NCI-H82 treated with DMSO at 0.1 percent for 48 hours (cell line): ENCODE measurements around the gene MIA2.
"Not testable (repeated sequence)": the region's sequence is repeated elsewhere in the genome, so short reads cannot be mapped to it uniquely, and the experiment has no call there.

Experiments
- DNase-seq: peaks from one replicate; lab custom pipeline; 2025; ENCODE audit not compliant: unreplicated experiment; lab: John Stamatoyannopoulos, UW

The MIA2 gene

GRCh38 chr14:39319381-39319780 is 85.7 kb downstream of the MIA2 start:
- DNase-seq, result no peak

DNA sequence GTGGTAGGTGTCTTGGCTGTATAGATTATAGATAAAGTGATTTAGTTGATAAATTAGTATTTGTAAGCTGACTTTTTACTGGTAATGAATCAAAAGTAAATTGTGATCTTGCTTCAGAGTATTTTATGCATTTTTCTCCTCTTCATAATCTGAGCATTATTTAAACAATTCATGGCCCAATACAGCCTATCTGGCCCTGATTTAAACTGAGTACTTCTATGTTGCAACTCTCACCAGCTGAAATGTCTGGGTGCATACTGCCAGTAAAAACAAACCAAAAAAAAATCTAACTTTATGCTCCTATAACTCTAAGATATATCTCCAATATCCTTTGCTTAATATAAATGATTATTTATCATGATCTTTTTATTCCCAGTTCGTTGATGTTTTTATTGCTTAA is 86.6 kb downstream of the MIA2 start:
- no peak for DNase-seq

DNA sequence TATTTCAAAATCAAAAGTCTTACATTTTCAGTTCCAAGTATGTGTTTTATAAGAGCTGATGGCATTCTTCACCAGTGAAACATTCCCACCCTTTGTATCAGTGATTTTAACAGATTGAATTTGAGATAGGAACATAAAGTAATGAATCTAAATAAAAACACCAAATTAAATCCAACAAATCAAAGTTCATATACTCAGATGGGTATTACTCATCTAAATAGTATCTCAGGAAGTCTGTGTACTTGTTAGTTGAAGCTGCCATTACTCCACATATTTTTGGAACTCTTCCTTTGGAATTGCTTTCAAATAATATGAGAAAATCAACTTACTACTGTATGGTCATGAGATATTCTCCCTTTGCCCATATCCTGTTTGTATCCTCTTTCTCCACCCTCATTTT is 89.1 kb downstream of the MIA2 start:
- no peak for DNase-seq

DNA sequence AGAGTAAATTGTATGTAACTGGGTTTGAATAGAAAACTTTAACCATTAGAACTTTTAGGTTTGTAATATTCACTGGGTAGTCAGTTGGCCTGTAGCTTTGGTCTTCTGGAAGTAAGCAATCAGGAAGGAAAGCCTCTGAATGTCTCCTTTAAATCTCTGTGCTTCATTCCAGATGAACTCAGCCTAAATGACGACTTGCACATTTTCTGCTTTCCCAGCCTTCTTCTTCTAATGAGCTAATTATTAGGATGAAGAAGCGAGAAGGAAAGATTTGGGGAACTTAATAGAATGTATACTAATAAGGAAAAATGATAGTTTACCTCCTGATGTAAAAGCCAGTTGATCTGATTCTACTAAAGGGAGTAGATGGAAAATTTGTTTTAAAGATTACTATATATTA is 90.4 kb downstream of the MIA2 start:
- no peak for DNase-seq

GRCh38 chr14:39339003-39339402 is 105.3 kb downstream of the MIA2 start:
- no peak for DNase-seq

- not testable (repeated sequence) for DNase-seq
Observed at GRCh38 chr14:39341126-39341525, 107.4 kb downstream of the MIA2 start.

DNA sequence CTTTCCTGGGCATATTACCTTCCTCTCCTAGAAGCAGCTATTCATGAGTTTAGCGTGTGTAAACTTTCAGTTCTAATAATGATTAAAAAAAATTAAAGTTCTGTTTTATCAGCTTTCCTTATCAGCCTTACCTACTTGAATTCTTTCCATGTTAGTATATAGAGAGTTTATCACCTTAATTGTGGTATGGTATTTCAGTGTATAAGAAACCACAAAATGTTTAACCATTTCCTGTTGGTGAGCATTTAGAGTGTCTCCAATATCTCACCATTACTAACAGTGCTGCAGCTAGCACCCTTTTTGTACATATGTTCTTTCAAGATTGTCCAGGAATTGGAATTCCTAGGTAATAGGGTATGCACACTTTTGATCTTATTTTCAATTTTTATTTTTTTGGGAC is 109.1 kb downstream of the MIA2 start:
- DNase-seq, result no peak

DNA sequence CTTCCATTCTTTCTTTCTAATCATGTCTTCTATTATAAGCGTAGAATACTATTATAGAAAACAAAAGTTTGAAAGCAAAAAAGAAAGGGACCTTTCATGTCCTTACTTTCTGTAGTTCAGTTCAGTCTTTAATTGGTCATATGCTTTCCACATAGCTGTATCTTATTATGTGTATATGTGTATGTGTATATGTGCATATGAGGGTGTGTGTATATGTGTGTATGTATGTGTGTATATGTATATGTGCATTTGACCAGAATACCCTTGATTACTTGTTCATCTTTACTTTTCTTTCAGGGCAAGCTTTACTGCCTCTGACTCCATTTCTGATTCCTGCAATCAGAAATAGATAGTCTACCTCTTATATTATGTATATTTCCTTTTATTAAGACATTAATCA is 109.9 kb downstream of the MIA2 start:
- DNase-seq, result no peak

GRCh38 chr14:39350866-39351265 is 117.2 kb downstream of the MIA2 start:
- no peak for DNase-seq

- DNase-seq, result no peak
Observed at GRCh38 chr14:39351708-39352107, 118.0 kb downstream of the MIA2 start.

DNA sequence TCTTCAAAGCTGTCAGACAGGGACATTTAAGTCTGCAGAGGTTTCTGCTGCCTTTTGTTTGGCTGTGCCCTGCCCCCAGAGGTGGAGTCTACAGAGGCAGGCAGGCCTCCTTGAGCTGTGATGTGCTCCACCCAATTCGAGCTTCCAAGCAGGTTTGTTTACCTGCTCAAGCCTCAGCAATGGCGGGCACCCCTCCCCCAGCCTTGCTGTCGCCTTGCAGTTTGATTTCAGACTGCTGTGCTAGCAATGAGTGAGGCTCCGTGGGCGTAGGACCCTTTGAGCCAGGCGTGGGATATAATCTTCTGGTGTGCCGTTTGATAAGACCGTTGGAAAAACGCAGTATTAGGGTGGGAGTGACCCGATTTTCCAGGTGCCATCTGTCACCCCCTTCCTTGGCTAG is 125.4 kb downstream of the MIA2 start:
- not testable (repeated sequence) for DNase-seq

- DNase-seq, result no peak
Observed at GRCh38 chr14:39360316-39360715, 126.6 kb downstream of the MIA2 start.

- DNase-seq, result not testable (repeated sequence)
Observed at GRCh38 chr14:39361556-39361955, 127.8 kb downstream of the MIA2 start.

DNA sequence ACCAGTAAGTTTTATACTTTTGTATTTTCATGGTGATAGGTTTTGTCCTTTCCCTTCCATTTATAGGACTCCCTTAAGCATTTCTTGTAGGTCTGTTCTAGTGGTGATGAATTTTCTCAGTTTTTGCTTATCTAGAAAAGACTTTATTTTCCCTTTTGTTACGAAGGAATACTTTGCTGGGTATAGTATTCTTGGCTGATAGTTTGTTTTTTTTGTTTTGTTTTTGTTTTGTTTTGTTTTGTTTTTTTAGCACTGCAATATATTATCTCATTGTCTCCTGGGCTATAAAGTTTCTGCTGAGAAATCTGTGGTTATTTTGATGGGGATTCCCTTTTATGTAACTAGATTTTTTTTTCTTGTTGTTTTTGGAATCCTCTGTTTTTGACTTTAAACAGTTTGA is 130.8 kb downstream of the MIA2 start:
- no peak for DNase-seq

DNA sequence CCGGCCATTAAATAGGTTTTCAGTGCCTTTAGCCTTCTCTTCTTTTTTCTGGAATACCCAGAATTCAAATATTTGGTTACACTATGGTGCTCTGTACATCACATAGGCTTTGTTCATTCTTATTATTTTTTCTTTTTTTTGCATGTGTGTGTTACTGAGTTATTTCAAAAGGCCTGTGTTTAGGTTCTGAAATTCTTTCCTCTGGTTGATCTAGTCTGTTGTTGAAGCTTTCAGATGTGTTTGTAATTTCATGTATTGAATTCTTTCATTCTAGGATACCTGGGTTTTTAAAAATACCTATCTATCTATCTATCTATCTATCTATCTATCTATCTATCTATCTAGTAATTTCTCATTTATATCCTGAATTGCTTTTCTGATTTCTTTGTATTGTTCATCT is 131.6 kb downstream of the MIA2 start:
- no peak for DNase-seq

DNA sequence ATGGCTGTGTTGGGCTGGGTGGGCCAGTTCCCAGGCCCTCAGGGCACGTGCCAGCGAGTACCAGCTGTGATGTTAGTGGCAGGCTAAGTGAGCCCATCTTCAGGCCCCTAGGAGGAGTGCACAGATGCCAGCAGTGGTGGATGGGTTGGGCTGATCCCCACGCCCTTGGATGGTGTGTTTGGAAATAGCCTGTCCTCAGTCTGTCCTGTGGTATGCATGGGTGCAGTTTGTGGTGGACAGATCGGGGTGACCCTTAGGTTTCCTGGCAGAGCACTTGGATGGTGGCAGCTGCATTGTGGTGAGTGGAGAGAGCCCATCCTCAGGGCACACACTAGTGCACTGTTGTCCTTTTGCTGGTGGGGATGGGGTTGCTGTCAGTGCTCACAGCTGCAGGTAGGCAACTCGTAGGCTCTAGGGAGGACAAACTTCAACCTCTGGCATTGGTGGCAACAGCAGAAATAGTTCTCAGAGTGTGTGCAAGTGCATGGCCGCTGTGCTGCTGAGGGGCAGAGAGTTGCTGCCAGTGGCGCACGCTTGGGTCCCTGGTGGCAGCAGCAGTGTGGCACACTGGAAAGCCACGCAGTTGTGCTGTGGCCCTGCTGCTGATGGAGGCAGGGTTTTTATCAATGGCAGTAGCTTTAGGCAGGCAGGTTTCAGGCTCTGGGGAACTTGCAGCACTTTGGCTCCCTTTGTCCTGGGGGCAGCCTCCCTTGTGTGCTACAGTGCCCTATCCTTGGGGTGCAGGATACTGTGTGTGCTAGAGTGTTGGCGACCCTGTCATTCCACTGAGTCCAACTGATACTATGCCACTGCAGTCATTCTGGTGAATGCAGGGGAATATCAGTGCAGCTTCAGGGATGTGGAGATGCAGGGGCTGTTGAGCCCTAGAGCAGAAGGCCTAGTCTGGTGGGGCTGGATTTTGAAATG is 133.0 kb downstream of the MIA2 start:
- DNase-seq, result no peak

DNA sequence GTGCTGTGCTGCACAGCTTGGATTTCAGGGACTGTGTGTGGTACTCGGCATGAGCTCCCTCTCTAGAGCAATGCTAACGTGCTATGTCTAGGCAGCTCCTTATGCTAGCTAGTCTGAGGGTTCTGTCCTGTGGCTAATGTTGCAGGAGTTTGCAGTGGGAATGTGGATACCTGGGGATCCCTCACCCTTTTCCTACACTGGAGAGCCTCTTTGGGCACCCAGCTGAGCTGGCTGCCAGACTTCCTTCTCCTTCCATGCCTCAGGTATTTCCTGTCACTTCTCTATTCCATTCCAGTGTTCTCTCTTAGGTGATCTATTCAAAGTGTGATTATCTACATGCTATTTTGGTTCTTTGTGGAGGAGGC is 133.7 kb downstream of the MIA2 start:
- DNase-seq, result no peak

- DNase-seq, result peak; percentile 47
Observed at GRCh38 chr14:39368261-39368959, 134.7 kb downstream of the MIA2 start.

GRCh38 chr14:39369029-39369428 is 135.3 kb downstream of the MIA2 start:
- no peak for DNase-seq

DNA sequence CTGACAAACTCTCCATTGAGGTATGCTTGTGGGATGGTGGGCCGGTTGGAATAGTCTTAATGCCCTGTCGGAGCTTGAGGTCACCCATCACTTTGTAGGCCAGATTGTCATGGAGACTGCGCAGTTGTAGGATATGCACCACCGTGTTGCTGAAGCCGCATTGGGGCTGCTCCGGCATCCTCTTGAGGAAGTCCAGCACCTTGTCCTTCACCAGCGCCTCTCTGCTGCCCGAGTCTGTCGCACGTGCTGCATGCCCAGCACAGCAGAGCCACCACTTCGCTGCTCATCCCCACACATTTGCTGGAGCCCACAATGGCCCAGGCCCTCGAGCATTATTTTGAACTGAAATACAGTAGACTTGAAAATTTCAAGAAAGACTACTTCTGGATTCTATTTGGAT is 136.7 kb downstream of the MIA2 start:
- no peak for DNase-seq

DNA sequence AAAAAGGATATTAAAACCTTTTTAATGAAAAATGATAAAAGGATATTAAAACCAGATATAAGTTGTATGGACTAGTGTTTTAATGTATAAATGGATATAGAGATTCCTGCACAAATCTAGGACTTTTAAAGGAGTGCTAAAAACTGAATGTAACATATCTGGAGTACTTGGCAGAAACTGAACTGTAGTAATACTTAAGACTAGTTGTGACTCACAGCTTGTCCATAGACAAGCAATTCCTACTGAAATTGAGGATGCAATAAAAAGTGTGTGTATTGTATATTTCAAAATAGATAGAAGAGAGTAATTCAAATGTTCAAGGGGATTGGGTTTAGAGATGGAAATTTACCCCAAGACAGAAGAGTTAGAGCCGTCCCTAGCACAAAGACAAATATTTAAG is 138.9 kb downstream of the MIA2 start:
- DNase-seq, result no peak

DNA sequence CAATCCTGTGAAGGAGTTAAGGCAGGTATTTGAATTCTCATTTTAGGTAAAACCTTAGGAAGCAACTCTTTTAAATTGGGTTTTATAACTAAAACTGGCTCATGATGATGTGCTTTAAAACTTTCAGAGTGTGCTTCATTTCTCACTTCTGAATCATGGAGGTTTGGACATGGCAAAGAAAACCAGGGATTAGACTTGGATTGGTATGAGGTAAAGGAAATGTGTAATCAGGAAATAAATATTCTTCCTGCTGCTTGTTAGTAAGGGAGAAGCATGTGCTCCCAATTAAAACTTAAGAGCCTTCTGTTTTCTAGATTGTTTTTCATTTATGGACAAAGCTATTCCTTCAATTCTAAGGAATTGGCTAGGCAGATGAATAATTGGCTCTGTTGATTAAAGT is 141.1 kb downstream of the MIA2 start:
- no peak for DNase-seq
